Caco-2 (cell line): ENCODE data around the gene CCDC142. TPM values are rescaled to one million over a fixed set of nuclear protein-coding genes. Genes with fewer than 3 reads are reported as not detected.
A peak's percentile ranks its signal among the peaks of the same experiment; 100 is the strongest.

Source experiments
- BruUV-seq: library from RNA; stranded (reverse); fragments of 400-500 nt; replicated peaks from 2 replicates; lab custom pipeline; 2021; lab: Mats Ljungman, UMichigan
- CTCF ChIA-PET: fragments of 300-600 bp; sonication (Branson Sonifier 250); formaldehyde crosslinking; loops from one replicate; lab custom pipeline; 2022; ENCODE audit warnings: antibody characterized with exemption; lab: Charles Lee
- POLR2A ChIA-PET: fragments of 300-600 bp; sonication (Branson Sonifier 250); formaldehyde crosslinking; loops from one replicate; lab custom pipeline; 2022; ENCODE audit warnings: antibody characterized with exemption; lab: Charles Lee
- DNase-seq, 2 experiments: peaks; one replicate each; pipeline versions ENCODE4 v3.0.0 to v3.0.0-alpha.2; 2020 to 2022
- H3K27me3 ChIP-seq: replicated peaks from 2 replicates; pipeline ENCODE4 v1.6.0; 2011; ENCODE audit warnings: low read length; ENCODE audit not compliant: control insufficient read depth, insufficient read depth
- H3K36me3 ChIP-seq: 2 replicates; pipeline ENCODE4 v1.5.1; 2011; ENCODE audit warnings: low read length; ENCODE audit not compliant: control insufficient read depth, insufficient read depth
- H3K4me1 ChIP-seq: fragments of 250-450 bp; sonication (Bioruptor Pico); 2 replicates; pipeline ENCODE4 v1.5.1; 2020; ENCODE audit warnings: mild to moderate bottlenecking
- H3K4me3 ChIP-seq: 2 replicates; pipeline ENCODE4 v1.5.1; 2011; ENCODE audit warnings: low read depth, mild to moderate bottlenecking, control low read depth, low read length
- H3K9me3 ChIP-seq: fragments of 250-450 bp; sonication (Bioruptor Pico); 2 replicates; pipeline ENCODE4 v1.5.1; 2020; ENCODE audit warnings: mild to moderate bottlenecking, moderate library complexity
- H3K27ac Mint-ChIP-seq: one replicate; pipeline ENCODE4 v1.8.0; 2022; ENCODE audit warnings: mixed read lengths; ENCODE audit not compliant: unreplicated experiment
- H3K27me3 Mint-ChIP-seq: one replicate; pipeline ENCODE4 v1.8.0; 2022; ENCODE audit warnings: mixed read lengths; ENCODE audit not compliant: insufficient read depth, unreplicated experiment
- H3K36me3 Mint-ChIP-seq: one replicate; pipeline ENCODE4 v1.8.0; 2022; ENCODE audit warnings: mild to moderate bottlenecking, mixed read lengths; ENCODE audit not compliant: insufficient read depth, unreplicated experiment
- H3K4me1 Mint-ChIP-seq: one replicate; pipeline ENCODE4 v1.8.0; 2022; ENCODE audit warnings: low read depth, mixed read lengths; ENCODE audit not compliant: unreplicated experiment
- H3K4me3 Mint-ChIP-seq: one replicate; pipeline ENCODE4 v1.8.0; 2022; ENCODE audit warnings: mild to moderate bottlenecking, moderate library complexity, mixed read lengths; ENCODE audit not compliant: unreplicated experiment
- H3K9me3 Mint-ChIP-seq: one replicate; pipeline ENCODE4 v1.8.0; 2022; ENCODE audit warnings: mixed read lengths; ENCODE audit not compliant: unreplicated experiment
- CTCF ChIP-seq, 2 experiments: fragments of 200-600 bp in 1 of 2; IDR thresholded peaks; 1 replicate in 1 of 2; 2 replicates in 1 of 2; pipeline versions ENCODE4 v1.5.1 to v1.8.0; 2011 to 2022; ENCODE audit warnings: antibody characterized with exemption in 1 of 2, control low read depth in 1 of 2, inconsistent platforms in 1 of 2, low read depth in 1 of 2, low read length in 1 of 2, mild to moderate bottlenecking in 1 of 2, moderate library complexity in 1 of 2; ENCODE audit not compliant: insufficient read depth in 1 of 2, severe bottlenecking in 1 of 2, unreplicated experiment in 1 of 2
- intact Hi-C: fragments of 100-400 bp; cut with micrococcal nuclease; formaldehyde crosslinking; loops from one replicate; pipeline ENCODE4 v1.10.0; 2022; ENCODE audit not compliant: unreplicated experiment
- total RNA-seq: library from RNA; stranded (reverse); gene quantifications from 2 replicates; pipeline ENCODE4 v1.2.3, GENCODE V29; 2022

Gene CCDC142
- total RNA-seq, 1 experiment from 2014 or later: 39.0 TPM

DNA sequence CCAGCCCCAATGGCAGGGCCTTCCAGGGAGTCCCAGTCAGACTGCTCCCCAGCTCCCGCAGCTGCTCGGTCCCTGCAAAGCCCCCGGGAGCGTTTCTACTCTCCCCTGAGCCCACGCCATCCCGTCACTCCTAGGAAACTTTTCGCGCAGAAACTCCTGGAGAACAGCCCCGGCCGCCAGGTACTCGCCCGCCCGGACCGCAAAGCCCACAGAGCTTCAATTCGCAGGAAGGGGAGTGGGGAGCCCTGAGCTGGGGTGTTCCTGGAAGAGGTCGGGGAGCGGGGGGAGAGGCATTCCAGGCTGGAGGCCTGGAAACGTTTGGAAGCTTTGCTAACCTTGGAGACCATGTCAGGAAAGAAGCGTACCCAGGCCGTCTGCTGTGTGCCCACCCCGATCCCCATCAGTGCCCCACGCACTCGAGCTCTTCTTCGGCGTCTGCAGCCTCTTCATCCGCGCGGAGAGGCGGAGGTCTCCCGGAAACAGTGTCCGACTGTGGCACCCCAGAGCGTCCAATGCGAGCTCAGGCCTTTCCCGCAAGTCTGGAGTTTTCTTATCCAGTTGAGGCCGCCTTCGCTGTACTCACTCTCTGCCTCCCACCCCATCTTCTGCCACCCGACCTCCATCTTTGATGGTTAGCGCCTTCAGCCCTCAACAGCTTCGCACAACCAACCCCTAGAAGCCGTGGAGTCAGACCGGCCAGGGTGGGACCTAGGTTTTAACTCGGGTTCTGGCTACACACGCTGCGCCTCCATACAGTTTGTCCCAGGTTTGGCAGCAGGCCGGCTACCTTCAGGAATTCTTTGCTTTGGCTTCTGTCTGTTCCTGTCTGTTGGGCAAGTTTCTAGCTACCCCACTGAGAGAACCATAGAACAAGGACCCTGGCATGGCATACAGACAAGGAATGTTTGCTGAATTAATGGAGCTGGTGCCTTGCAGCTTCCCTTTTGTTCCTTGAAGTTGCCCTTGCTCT, 21.0 kb upstream of the CCDC142 start:
- DNase-seq: no peak
- peak overlapping the region; percentile 75 for H3K4me3 ChIP-seq
- no peaks in the 10 kb centered on the region for H3K27me3 ChIP-seq
- Mint-ChIP-seq H3K27ac (peak overlapping the region; percentile 87), H3K27me3 (no peaks in the 10 kb centered on the region), H3K4me1 (peaks cover 41% of the 10 kb centered on the region), H3K4me3 (peak overlapping the region; percentile 94), H3K9me3 (no peaks in the 10 kb centered on the region), H3K36me3 (peaks cover 53% of the 10 kb centered on the region)
- intact Hi-C loops: loop anchor here (1.0 kb wide), 2 partner anchors 20 to 84 kb away; partner anchors contain the start of gene TTC31
- no TSS peak for BruUV-seq
- no peak for TF ChIP-seq CTCF (IDR thresholded peaks at IDR 0.05; ENCODE audit: insufficient read depth in 1 of 2, low read depth in 1 of 2, low read length in 1 of 2, severe bottlenecking in 1 of 2, unreplicated experiment in 1 of 2)
- H3K4me1 ChIP-seq: peaks cover 51% of the 10 kb centered on the region
- H3K36me3 ChIP-seq: 0 out of 2 replicates have a peak, but pooled peaks cover 2% of the 10 kb centered on the region
- no peaks in the 10 kb centered on the region for H3K9me3 ChIP-seq
- CTCF ChIA-PET: interaction anchor here (0.5 to 2.9 kb wide), 9 partner anchors 11 to 46 kb away, joined by 3 to 9 read pairs (median 3); partner anchors contain the start of genes CCDC142, MRPL53, TLX2 and TTC31
- POLR2A ChIA-PET: interaction anchor here (0.9 to 5.2 kb wide), 4 partner anchors 15 to 63 kb away, joined by 3 to 17 read pairs (median 4); partner anchors contain the start of genes AUP1 and HTRA2

DNA sequence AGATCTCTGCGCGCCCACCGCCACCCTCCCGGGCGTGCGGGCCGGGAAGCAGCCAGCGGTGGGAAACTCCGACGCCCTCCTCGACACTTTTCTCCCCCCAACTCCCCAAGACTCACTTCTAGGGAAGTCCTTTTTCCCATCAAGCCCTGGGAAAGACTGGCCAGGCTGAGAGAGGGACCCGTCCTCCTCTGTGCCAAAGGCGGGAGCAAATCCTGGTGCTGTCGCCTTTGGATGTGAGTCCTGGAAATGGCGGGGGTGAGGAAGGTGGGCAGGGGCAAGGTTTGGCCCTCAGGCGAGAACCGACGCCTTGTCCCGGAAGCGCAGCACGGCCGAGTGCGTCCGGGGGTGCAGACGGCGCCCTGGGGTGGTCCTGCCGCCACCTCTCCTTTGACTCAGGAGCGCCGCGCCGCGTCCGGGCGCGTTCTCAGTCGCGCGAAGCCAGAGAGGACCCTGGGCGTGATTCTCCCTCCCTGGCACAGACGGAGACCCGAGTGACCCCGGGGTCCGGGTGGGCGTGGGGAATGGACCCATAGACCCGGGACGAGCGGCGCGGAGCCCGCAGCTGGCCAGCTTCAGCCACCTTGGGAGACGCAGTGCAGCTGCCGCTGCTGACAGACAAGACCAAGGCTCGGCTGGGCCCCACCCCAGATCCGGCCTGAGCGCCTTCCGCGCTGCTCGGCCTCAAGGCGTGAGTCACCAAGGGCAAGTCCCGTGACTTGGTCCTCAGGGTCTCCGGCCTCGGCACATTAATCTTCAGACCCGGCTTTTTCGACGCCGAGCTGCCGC, 20.1 kb upstream of the CCDC142 start:
- ChIA-PET POLR2A (interaction anchor here (1.0 to 5.2 kb wide), 6 partner anchors 14 to 63 kb away, joined by 3 to 17 read pairs (median 4); partner anchors contain the start of gene DQX1), CTCF (interaction anchor here (0.6 to 2.9 kb wide), 6 partner anchors 13 to 45 kb away, joined by 3 to 9 read pairs (median 6); partner anchors contain the start of genes CCDC142, MRPL53, TTC31 and WBP1)
- Histone ChIP-seq H3K4me1 (peaks cover 55% of the 10 kb centered on the region), H3K36me3 (0 out of 2 replicates have a peak, but pooled peaks cover 2% of the 10 kb centered on the region), H3K9me3 (no peaks in the 10 kb centered on the region), H3K27me3 (no peaks in the 10 kb centered on the region), H3K4me3 (peak overlapping the region; percentile 75)
- peak; percentile 83 to 85 for DNase-seq
- Mint-ChIP-seq H3K27me3 (no peaks in the 10 kb centered on the region), H3K4me3 (peak overlapping the region; percentile 94), H3K36me3 (peaks cover 58% of the 10 kb centered on the region), H3K4me1 (peaks cover 33% of the 10 kb centered on the region), H3K9me3 (no peaks in the 10 kb centered on the region), H3K27ac (peak overlapping the region; percentile 87)
- peak; percentile 16 to 67 for TF ChIP-seq CTCF (IDR thresholded peaks at IDR 0.05; ENCODE audit: insufficient read depth in 1 of 2, low read depth in 1 of 2, low read length in 1 of 2, severe bottlenecking in 1 of 2, unreplicated experiment in 1 of 2)
- intact Hi-C loops: loop anchor here (1.0 kb wide), 3 partner anchors 14 to 84 kb away; partner anchors contain the start of gene TTC31
- no TSS peak for BruUV-seq
